Measurements from ENCODE around the gene TLR6.
A peak's percentile ranks its signal among the peaks of the same experiment; 100 is the strongest.

TLR6 gene

GRCh38 chr4:38868059-38868960 is 11.7 kb upstream of the TLR6 start:
- peak; percentile 46 for FAIRE-seq
- DNase-seq (ENCODE audit: low spot score), result peak; percentile 46

- peak; percentile 62 for FAIRE-seq
- peak; percentile 97 for DNase-seq (ENCODE audit: low spot score)
Observed at GRCh38 chr4:38867478-38868058, 11.0 kb upstream of the TLR6 start, which contains the start of gene FAM114A1. Gene FAM114A1, plus strand, starts transcription at chr4:38867806. Its CDS starts 10,273 bp downstream, at chr4:38878079.

- DNase-seq (ENCODE audit: low spot score) (no peak), FAIRE-seq (no peak)
Observed at GRCh38 chr4:38866973-38867477, 10.4 kb upstream of the TLR6 start.

- FAIRE-seq, result no peak
- DNase-seq (ENCODE audit: low spot score), result no peak
Observed at GRCh38 chr4:38865445-38865844, 8.8 kb upstream of the TLR6 start.

- FAIRE-seq, result no peak
- DNase-seq (ENCODE audit: low spot score), result no peak
Observed at GRCh38 chr4:38861791-38862190, 5.2 kb upstream of the TLR6 start.

- peak; percentile 61 for DNase-seq (ENCODE audit: low spot score)
- no peak for FAIRE-seq
Observed at GRCh38 chr4:38860788-38861424, 4.3 kb upstream of the TLR6 start.

GRCh38 chr4:38859501-38859900 is 2.9 kb upstream of the TLR6 start:
- FAIRE-seq, result no peak

GRCh38 chr4:38858097-38858420 is 1.4 kb upstream of the TLR6 start:
- no peak for DNase-seq (ENCODE audit: low spot score)
- peak; percentile 40 for FAIRE-seq

More at GRCh38 chr4:38859501-38859900, 2.9 kb upstream of the TLR6 start:
- no peak for DNase-seq (ENCODE audit: low spot score)

- peak; percentile 76 for DNase-seq (ENCODE audit: low spot score)
- peak; percentile 91 for FAIRE-seq
Observed at GRCh38 chr4:38857354-38858096, 908 bp upstream of the TLR6 start.

- FAIRE-seq, result no peak
- DNase-seq (ENCODE audit: low spot score), result no peak
Observed at GRCh38 chr4:38856046-38856445, 571 bp downstream of the TLR6 start.

- DNase-seq (ENCODE audit: low spot score) (no peak), FAIRE-seq (no peak)
Observed at GRCh38 chr4:38855466-38855865, 1.2 kb downstream of the TLR6 start.

GRCh38 chr4:38846015-38846414 is 10.6 kb downstream of the TLR6 start:
- no peak for FAIRE-seq
- no peak for DNase-seq (ENCODE audit: low spot score)

- DNase-seq (ENCODE audit: low spot score) (no peak), FAIRE-seq (no peak)
Observed at GRCh38 chr4:38842994-38843393, 13.6 kb downstream of the TLR6 start.

GRCh38 chr4:38837849-38838248 is 18.8 kb downstream of the TLR6 start:
- FAIRE-seq (no peak), DNase-seq (ENCODE audit: low spot score) (no peak)

GRCh38 chr4:38837334-38837733 is 19.3 kb downstream of the TLR6 start:
- FAIRE-seq, result no peak
- DNase-seq (ENCODE audit: low spot score), result no peak

GRCh38 chr4:38834570-38834969 is 22.0 kb downstream of the TLR6 start:
- DNase-seq (ENCODE audit: low spot score) (no peak), FAIRE-seq (no peak)

- DNase-seq (ENCODE audit: low spot score) (no peak), FAIRE-seq (no peak)
Observed at GRCh38 chr4:38832624-38833528, 23.7 kb downstream of the TLR6 start.

GRCh38 chr4:38832206-38832605 is 24.4 kb downstream of the TLR6 start:
- no peak for DNase-seq (ENCODE audit: low spot score)
- no peak for FAIRE-seq

GRCh38 chr4:38831653-38832052 is 25.0 kb downstream of the TLR6 start:
- no peak for DNase-seq (ENCODE audit: low spot score)
- FAIRE-seq, result no peak

GRCh38 chr4:38829237-38829636 is 27.4 kb downstream of the TLR6 start:
- FAIRE-seq, result no peak
- DNase-seq (ENCODE audit: low spot score), result no peak

Measured in urothelium cell line (cell line).